Measurements from ENCODE around the gene CCDC78.

Gene CCDC78

DNA sequence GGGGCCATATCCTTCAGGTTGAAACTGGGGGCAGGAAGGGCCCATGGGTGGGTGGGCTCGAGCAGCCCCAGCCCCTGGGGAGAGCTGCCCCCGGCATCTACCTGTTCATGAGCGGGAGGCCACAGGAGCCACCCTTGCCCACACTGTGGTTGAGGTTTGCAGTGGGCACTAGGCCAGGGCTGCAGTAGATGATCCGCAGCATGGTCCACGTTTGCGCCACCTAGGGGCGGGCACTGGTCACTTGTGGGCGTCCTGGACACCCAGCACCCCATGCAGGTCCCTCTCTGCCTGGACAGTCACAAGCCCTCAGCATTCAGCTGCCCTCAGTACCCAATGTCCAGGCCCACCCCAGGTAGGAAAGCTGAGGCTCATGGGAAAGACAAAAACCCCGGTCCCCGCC lies 40.3 kb downstream of the CCDC78 start:
- in situ Hi-C loops (cut with MboI; ENCODE audit: low pct_unique_long_range_greater_than_20kb, low sequenced_read_pairs) = no loop called here
- DNase-seq = no peak

DNA sequence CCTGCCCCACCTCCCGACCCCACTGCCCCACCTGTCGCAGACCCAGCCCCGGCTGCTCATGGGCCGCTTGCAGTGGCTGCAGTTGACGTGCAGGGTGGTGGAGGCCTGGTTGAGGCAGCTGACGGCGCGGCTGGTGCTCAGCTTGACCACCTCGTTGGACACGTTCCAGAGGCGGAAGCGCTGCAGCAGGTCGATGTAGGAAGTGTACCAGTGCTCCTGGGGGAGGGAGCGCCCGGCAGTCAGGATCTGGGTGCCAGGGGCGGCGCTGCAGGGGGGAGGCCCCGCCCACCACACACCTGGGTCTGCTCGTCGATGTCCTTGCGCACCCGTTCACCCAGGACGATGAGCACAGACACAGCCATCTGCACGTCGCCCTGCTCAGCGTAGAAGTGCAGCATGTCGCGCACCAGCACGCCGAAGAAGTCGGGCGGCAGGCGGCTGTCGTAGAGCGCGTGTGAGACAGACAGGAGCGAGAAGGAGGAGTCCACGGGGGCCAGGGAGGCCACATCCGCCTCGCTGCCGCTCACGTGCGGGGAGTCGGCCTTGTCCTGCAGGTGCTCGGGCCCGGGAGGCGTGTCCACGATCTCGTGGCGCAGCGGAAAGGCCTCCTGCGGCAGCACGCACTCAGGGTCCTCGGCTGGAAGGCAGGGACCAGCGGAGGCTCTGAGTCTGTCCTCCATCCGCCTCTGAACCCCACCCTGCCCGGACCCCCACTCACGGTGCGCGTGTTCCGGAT lies 41.1 kb downstream of the CCDC78 start:
- in situ Hi-C loops (cut with MboI; ENCODE audit: low pct_unique_long_range_greater_than_20kb, low sequenced_read_pairs) = no loop called here
- no peak for DNase-seq

DNA sequence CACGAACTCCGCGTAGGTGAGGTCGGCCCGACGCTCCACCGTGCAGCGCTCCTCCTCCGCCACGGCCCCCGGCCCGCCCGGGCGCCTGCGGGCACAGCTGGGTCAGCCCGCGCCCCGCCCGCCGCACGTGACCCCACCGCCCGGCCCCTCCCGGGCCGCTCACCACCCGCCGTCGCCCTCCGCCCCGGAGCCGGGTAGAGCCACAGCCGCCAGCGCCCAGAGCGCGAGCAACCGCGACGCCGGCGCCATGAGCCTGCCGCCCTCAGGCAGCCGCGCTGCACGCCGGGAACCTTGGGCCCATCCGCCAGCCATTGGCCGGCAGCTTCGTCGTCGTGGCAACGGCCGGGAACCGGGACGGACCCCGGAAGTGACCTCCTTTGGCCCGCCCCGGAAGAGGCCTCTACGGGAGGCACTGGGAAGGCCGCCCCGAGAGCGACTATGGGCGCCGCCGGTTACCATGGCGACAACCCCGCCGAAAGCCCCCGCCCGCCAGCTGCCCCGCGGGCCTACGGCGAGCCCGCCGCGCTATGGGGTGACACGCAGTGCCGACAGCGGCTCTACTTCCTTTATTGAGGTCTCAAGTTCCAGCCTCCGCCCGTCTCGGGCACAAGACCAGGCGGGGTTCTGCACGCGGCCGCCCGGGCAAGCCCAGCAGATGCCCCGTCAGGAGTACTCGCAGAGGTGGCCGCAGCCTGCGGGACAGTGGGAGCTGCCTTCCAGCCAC lies 42.0 kb downstream of the CCDC78 start, which contains the start of gene JMJD8:
Gene JMJD8 (minus strand): TSS at position 264 of the 724 bp plus-strand sequence. CDS start 15 bp downstream, at position 249.
- DNase-seq = peak; percentile 96
- in situ Hi-C loops (cut with MboI; ENCODE audit: low pct_unique_long_range_greater_than_20kb, low sequenced_read_pairs) = no loop called here

DNA sequence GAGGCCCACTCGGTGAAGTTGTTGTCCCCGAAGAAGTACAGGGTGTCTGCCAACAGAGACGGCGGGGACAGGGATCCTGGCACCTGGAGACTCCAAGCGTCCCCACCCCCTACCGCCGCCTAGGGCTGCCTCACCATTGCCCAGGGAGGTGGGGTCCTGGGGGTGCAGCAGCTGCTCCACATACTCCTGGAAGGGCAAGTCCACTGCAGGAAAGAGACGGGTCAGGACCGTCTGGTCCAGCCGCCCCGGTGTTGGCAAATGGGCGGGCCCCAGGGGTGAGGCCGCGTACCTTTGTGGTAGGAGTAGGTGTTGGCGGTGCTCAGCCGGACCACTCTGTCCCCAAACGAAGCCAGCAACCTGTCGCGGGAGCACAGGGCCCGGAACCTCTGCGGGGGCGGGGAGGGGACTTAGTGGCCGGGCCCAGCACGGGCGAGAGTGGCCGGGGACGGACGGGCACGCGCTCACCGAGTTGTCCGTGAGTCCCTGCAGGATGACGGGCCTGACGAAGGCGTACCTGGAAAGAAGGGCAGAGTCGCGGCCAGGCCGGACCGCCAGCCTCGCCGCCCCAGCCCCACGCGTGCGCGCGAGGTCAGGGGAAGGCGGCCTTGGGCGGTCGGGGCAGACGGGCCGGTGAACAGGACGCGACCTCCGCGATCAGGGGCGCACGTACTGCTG lies 42.7 kb downstream of the CCDC78 start:
- DNase-seq = no peak
- in situ Hi-C loops (cut with MboI; ENCODE audit: low pct_unique_long_range_greater_than_20kb, low sequenced_read_pairs) = no loop called here

DNA sequence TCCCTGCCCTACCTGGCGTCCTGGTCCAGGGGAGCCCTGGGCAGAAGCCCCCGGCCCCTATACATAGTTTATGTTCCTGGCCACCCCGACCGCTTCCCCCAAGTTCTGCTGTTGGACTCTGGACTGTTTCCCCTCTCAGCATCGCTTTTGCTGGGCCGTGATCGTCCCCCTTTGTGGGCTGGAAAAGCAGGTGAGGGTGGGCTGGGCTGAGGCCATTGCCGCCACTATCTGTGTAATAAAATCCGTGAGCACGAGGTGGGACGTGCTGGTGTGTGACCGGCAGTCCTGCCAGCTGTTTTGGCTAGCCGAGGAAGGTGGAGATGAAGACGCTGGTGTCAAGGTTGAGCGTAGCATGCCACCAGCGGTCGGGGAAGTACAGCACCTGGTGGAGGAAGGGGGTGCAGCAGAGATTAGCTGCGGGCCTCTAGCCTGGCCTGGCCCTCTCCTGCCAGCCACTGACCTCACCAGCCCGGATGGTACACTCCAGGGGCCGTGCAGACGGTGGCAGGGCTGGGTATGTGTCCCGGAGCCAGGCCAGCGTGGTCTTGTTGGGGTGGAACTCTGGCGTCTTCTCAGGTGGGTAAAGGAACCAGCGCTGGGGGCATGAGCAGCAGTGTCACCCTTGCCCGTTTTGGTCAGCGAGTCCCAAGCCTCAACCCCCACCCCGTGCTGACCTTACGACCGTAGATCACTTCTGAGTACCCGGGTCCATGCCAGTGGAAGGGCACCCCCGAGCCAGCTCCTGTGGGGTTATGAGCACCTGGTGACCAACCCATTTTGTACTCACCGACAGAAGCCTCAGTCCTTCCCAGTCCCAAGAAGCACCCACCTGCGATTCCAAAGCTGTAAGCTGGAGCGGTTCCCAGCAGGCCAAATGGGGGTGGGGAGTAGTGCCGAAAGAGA lies 43.5 kb downstream of the CCDC78 start:
- in situ Hi-C loops (cut with MboI; ENCODE audit: low pct_unique_long_range_greater_than_20kb, low sequenced_read_pairs) = no loop called here

DNA sequence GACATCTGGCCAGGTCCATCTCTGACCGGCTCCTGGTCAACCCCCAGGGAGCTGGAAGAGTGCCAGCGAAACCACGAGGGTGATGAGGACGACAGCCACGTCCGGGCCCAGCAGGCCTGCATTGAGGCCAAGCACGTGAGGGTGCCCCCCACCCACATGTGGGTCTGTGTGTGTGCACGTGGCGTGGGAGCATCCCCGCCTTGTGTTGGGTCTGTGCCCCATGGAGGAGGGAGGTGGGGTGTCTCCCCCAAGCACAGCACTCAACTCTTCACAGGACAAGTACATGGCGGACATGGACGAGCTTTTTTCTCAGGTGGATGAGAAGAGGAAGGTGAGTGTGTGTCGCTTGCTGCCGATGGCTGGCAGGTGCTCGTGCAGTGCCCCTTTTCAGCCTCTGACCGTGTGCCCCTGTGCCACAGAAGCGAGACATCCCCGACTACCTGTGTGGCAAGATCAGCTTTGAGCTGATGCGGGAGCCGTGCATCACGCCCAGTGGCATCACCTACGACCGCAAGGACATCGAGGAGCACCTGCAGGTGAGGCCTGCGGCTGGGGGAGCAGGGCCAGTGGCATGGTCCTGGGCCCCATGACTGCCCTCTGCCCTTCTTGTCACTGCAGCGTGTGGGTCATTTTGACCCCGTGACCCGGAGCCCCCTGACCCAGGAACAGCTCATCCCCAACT lies 44.4 kb downstream of the CCDC78 start:
- in situ Hi-C loops (cut with MboI; ENCODE audit: low pct_unique_long_range_greater_than_20kb, low sequenced_read_pairs) = no loop called here
- DNase-seq = no peak

More for the DNA sequence above, 43.5 kb downstream of the CCDC78 start:
- DNase-seq = no peak

DNA sequence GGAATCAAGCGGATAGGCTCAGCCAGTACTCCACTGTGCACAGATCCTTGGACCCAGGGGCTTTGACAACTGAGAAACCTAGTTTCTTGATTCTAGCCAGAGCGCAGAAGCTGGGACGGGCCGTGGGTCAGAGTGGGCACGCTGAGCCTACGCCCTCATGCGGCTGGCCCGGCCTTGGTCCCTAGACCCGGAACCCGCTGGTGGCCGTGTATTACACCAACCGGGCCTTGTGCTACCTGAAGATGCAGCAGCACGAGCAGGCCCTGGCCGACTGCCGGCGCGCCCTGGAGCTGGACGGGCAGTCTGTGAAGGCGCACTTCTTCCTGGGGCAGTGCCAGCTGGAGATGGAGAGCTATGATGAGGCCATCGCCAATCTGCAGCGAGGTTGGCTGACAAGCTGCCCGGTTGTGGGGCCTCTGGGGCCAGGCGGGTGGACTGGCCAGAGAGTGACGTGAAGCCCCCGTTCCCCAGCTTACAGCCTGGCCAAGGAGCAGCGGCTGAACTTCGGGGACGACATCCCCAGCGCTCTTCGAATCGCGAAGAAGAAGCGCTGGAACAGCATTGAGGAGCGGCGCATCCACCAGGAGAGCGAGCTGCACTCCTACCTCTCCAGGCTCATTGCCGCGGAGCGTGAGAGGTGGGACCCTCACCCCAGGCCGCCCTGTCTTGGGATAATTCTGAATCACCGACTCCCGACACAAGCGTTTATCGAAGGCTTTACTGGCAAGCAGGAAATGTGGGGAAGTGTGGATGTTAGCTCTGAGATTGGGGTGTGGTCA lies 45.1 kb downstream of the CCDC78 start:
- DNase-seq = peak; percentile 49

DNA sequence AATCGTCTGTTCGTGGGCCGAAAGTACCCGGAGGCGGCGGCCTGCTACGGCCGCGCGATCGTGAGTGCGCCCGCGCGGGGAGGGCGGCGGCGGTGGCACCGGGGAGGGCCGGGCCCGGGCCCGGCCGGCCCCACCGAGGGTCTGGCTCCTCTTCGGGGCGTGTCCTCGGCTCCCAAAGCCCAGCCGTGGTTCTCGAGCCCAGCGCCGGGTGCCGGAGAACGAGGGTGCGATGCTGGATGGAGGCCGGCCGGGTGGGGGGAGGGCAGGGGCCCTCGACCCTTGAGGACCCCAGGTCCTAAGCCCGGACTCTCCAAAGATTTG lies 45.7 kb downstream of the CCDC78 start:
- DNase-seq = no peak
- in situ Hi-C loops (cut with MboI; ENCODE audit: low pct_unique_long_range_greater_than_20kb, low sequenced_read_pairs) = no loop called here

More for the DNA sequence above, 45.1 kb downstream of the CCDC78 start:
- in situ Hi-C loops (cut with MboI; ENCODE audit: low pct_unique_long_range_greater_than_20kb, low sequenced_read_pairs) = no loop called here

DNA sequence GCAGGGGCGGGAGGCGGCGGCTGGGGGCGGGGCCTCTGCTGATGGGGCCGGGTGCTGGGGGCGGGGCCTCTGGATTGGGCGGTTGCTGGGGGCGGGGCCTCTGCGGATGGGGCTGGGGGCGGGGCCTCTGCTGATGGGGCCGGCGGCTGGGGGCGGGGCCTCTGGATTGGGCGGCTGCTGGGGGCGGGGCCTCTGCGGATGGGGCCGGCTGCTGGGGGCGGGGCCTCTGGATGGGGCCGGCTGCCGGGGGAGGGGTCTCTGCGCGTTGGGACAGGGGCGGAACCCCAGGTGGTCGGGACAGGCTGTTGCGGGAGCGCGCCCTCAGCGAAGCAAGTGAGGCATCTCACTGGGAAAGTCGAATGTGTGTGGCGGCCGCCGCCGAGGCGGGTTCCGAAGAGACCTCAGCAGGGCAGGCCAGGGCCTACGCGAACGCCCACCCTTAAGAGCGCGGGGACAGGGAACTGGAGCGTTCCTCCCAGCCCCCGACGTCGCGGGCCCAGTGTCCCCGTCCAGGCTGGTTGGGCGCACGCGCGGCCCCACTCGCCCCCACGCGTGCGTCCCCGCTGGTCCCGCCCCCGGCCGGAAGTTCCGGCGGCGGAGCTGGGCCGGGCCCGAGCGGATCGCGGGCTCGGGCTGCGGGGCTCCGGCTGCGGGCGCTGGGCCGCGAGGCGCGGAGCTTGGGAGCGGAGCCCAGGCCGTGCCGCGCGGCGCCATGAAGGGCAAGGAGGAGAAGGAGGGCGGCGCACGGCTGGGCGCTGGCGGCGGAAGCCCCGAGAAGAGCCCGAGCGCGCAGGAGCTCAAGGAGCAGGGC lies 46.2 kb downstream of the CCDC78 start, which contains the start of gene STUB1:
Gene STUB1 (plus strand): TSS at position 597 of the 811 bp plus-strand sequence. CDS start 116 bp downstream, at position 713.
- peak; percentile 83 for DNase-seq
- in situ Hi-C loops (cut with MboI; ENCODE audit: low pct_unique_long_range_greater_than_20kb, low sequenced_read_pairs) = no loop called here

DNA sequence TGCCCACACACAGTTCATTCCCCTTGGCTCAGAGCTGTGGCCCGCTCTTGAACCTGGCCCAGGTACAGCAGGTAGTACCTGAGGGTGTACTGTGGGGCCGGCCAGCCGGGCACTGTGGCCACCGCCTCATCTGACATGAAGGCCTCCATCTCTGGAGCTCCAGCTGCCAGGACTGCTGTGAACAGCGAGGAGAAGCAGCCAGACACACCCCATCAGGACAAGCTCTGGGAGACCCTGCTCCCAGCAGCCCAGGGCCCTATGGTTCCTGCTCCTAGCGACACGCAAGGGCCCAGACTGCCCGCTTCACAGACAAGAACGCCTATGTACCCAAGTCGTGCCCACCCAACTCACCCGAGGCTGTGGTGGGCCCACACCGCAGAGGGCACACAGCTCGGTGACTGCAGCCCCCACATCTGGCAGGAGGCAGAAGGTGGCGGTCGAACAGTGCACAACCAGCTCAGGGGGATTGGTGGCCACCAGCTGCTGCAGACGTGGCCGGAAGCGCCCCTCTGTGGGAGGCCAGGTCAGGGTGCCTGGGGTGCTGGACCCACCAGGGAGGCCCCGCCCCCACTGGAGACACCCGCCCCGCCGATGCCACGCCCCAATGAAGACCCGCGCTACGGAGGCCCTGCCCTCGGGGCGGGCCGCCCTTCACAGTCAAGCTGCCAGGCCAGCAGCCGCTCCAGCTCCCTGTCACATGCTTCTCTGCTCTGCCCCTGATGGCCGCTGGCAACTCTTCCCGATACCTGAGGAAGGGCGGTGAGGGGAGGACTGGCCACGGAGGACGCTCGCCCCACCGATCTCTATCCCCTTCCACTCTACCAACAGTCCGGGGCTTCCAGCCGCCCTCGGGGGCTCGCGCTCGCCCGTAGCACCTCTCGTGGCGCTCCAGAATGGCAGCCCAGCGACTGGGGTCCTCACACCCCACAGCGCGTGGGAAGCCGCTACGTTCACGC lies 47.1 kb downstream of the CCDC78 start:
- in situ Hi-C loops (cut with MboI; ENCODE audit: low pct_unique_long_range_greater_than_20kb, low sequenced_read_pairs) = no loop called here
- peak; percentile 55 for DNase-seq

DNA sequence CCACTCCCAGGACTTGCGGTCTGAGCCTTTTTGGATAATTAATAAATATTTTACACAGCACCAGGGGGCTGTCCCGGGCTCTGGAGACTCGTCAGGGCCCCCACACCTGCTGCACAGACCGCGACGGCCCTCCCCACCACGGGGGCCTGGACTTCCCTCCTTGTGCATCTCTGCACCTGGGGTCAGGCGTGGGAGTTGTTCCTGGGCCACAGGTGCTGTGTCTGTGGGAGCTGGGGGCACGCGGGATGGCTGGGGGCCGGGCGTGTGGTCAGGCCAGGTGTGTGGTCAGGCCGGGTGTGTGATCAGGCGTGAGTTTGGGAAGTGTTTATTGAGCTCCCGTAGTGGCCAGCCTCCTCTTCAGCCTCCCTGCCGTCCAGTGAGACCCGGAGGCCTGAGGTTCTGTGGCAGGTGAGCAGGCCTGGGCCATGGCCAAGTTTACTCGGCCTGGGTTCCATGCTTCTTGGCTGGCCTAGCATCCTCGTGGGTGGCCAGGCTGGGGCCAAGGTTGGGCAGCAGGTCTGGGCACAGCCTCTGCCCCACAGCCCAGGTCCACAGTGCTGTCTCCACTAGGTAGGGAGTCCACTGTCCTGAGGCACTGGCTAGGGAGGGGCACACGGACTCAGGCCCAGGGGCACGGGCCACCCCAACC lies 47.9 kb downstream of the CCDC78 start:
- no peak for DNase-seq
- in situ Hi-C loops (cut with MboI; ENCODE audit: low pct_unique_long_range_greater_than_20kb, low sequenced_read_pairs) = no loop called here

DNA sequence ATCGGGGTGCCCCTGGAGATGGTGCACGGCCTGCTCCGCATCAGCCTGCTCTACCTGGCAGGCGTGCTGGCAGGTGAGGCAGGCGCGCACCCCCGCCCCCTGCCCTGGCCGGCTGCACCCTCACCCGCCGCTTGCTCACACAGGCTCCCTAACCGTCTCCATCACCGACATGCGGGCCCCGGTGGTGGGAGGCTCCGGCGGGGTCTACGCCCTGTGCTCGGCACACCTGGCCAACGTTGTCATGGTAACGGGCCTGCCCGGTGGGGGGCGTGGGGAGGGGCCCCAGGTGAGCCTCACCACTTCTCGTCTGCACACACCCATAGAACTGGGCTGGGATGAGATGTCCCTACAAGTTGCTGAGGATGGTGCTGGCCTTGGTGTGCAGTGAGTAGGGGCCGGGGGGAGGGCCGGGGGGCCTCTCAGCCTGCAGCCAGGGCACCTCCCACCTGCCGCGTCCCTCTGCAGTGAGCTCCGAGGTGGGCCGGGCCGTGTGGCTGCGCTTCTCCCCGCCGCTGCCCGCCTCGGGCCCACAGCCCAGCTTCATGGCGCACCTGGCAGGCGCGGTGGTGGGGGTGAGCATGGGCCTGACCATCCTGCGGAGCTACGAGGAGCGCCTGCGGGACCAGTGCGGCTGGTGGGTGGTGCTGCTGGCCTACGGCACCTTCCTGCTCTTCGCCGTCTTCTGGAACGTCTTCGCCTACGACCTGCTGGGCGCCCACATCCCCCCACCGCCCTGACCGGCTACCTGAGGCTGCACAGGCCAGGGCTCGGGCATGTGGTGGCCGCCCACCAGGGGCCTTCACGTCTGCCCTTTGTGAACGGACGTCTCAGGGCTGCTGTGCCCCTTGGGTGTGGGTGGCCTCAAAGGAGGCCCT lies 48.7 kb downstream of the CCDC78 start:
- in situ Hi-C loops (cut with MboI; ENCODE audit: low pct_unique_long_range_greater_than_20kb, low sequenced_read_pairs) = no loop called here
- no peak for DNase-seq

DNA sequence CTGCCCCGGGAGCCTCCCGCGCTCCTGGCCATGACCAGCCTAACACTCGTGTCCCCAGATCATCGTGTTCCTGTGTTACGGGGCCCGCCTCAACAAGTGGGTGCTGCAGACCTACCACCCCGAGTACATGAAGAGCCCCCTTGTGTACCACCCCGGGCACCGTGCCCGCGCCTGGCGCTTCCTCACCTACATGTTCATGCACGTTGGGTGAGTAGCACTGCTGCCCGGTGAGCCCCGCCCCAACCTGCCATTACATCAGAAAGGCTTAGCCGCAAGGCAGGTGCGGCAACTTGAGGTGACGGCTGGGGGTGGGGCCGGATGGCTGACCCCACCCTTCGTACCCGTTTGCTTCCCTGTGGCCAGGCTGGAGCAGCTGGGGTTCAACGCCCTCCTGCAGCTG lies 49.3 kb downstream of the CCDC78 start:
- DNase-seq = no peak

DNA sequence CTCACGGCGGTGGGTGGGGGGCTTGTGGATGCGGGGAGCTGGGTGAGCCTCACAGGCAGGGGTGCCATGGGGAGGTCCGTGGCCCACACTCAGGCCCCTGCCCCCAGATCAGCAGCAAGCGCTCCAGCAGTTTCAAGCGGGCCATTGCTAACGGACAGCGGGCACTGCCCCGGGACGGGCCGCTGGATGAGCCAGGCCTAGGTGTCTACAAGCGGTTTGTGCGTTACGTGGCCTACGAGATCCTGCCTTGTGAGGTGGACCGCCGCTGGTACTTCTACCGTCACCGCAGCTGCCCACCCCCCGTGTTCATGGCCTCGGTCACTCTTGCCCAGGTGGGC lies 49.7 kb downstream of the CCDC78 start:
- in situ Hi-C loops (cut with MboI; ENCODE audit: low pct_unique_long_range_greater_than_20kb, low sequenced_read_pairs) = no loop called here
- no peak for DNase-seq

More for the DNA sequence above, 49.3 kb downstream of the CCDC78 start:
- in situ Hi-C loops (cut with MboI; ENCODE audit: low pct_unique_long_range_greater_than_20kb, low sequenced_read_pairs) = no loop called here

Measured in KBM-7 (cell line).